Neural cell (in vitro differentiated cells): Measurements from ENCODE around the gene ACAA1. TPM values are rescaled to one million over a fixed set of nuclear protein-coding genes. Genes with fewer than 3 reads are reported as not detected.
A peak's percentile ranks its signal among the peaks of the same experiment; 100 is the strongest.

Experiments
- H2AFZ ChIP-seq: fragments of 200-600, 300-800 bp; sonication (generic), shearing (Covaris generic); 2 replicates; pipeline ENCODE4 v1.6.0; 2014; ENCODE audit warnings: low read depth, mild to moderate bottlenecking, antibody characterized with exemption, low read length, moderate library complexity
- H3F3A ChIP-seq: fragments of 200-600 bp; shearing (Covaris generic); 2 replicates; pipeline ENCODE4 v1.6.1; 2016; ENCODE audit warnings: mild to moderate bottlenecking, moderate library complexity, mixed read lengths, antibody characterized with exemption, low read length; ENCODE audit not compliant: insufficient read depth, poor library complexity, severe bottlenecking
- H3K27ac ChIP-seq: fragments of 200-600, 300-800 bp; sonication (generic), shearing (Covaris generic); 2 replicates; pipeline ENCODE4 v1.5.1; 2014; ENCODE audit warnings: mild to moderate bottlenecking, low read length, moderate library complexity
- H3K27me3 ChIP-seq: fragments of 300-800, 200-600 bp; sonication (generic), shearing (Covaris generic); 2 replicates; pipeline ENCODE4 v1.6.0; 2014; ENCODE audit warnings: mild to moderate bottlenecking, low read depth, low read length, moderate library complexity; ENCODE audit not compliant: insufficient read depth
- H3K36me3 ChIP-seq: fragments of 300-800, 200-600 bp; sonication (generic), shearing (Covaris generic); 2 replicates; pipeline ENCODE4 v1.5.1; 2014; ENCODE audit warnings: mild to moderate bottlenecking, antibody characterized with exemption, low read length, moderate library complexity; ENCODE audit not compliant: insufficient read depth
- H3K4me2 ChIP-seq: fragments of 300-800, 200-600 bp; sonication (generic), shearing (Covaris generic); 2 replicates; pipeline ENCODE4 v1.6.0; 2014; ENCODE audit warnings: mild to moderate bottlenecking, low read length
- H3K4me3 ChIP-seq: fragments of 300-800, 200-600 bp; sonication (generic), shearing (Covaris generic); 2 replicates; pipeline ENCODE4 v1.5.1; 2014; ENCODE audit warnings: mild to moderate bottlenecking, low read length, moderate library complexity
- H3K79me2 ChIP-seq: fragments of 200-600 bp; shearing (Covaris generic); replicated peaks from 2 replicates; pipeline ENCODE4 v1.6.0; 2014; ENCODE audit warnings: mild to moderate bottlenecking, low read length, moderate library complexity; ENCODE audit not compliant: insufficient read depth
- H3K9ac ChIP-seq: fragments of 300-800, 200-600 bp; sonication (generic), shearing (Covaris generic); 2 replicates; pipeline ENCODE4 v1.6.1; 2016; ENCODE audit warnings: mild to moderate bottlenecking, low read length, mixed read lengths
- H3K9me2 ChIP-seq: fragments of 200-600 bp; shearing (Covaris generic); 2 replicates; pipeline ENCODE4 v1.6.1; 2016; ENCODE audit warnings: mild to moderate bottlenecking, low read length, mixed read lengths; ENCODE audit not compliant: insufficient read depth
- H3K9me3 ChIP-seq: fragments of 200-600, 300-800 bp; sonication (generic), shearing (Covaris generic); 2 replicates; pipeline ENCODE4 v1.6.1; 2016; ENCODE audit warnings: mild to moderate bottlenecking, mixed run types, low read length, moderate library complexity, mixed read lengths
- H4K20me1 ChIP-seq: fragments of 200-600 bp; shearing (Covaris generic); 2 replicates; pipeline ENCODE4 v1.6.1; 2016; ENCODE audit warnings: mild to moderate bottlenecking, mixed run types; ENCODE audit not compliant: insufficient read depth
- EP300 ChIP-seq: fragments of 450-650 bp; conservative IDR thresholded peaks from 2 replicates; pipeline ENCODE4 v1.6.1; 2014; ENCODE audit warnings: antibody characterized with exemption, mild to moderate bottlenecking, moderate library complexity; ENCODE audit not compliant: poor library complexity, severe bottlenecking
- EZH2 ChIP-seq: fragments of 200-600, 300-800 bp; shearing (Covaris generic), sonication (generic); IDR thresholded peaks from 2 replicates; pipeline ENCODE4 v1.6.1; 2014; ENCODE audit warnings: antibody characterized with exemption, low read length, borderline replicate concordance, mild to moderate bottlenecking; ENCODE audit not compliant: insufficient read depth, poor library complexity, severe bottlenecking
- MXI1 ChIP-seq: fragments of 450-650 bp; conservative IDR thresholded peaks from 2 replicates; pipeline ENCODE4 v1.6.1; 2014; ENCODE audit warnings: antibody characterized with exemption, mild to moderate bottlenecking; ENCODE audit not compliant: poor library complexity, severe bottlenecking
- POLR2AphosphoS5 ChIP-seq: IDR thresholded peaks from 2 replicates; pipeline ENCODE4 v1.6.1; 2012
- RAD21 ChIP-seq: fragments of 450-650 bp; conservative IDR thresholded peaks from 2 replicates; pipeline ENCODE4 v1.6.1; 2014; ENCODE audit warnings: antibody characterized with exemption, mild to moderate bottlenecking, moderate library complexity
- SMC3 ChIP-seq: fragments of 450-650 bp; conservative IDR thresholded peaks from 2 replicates; pipeline ENCODE4 v1.6.1; 2014; ENCODE audit warnings: antibody characterized with exemption, mild to moderate bottlenecking, moderate library complexity; ENCODE audit not compliant: poor library complexity
- TAF1 ChIP-seq: IDR thresholded peaks from 2 replicates; pipeline ENCODE4 v1.6.1; 2012; ENCODE audit warnings: low read depth
- polyA plus RNA-seq: library from polyadenylated mRNA; depleted of rRNA; stranded (reverse); fragments of >200 nt; gene quantifications from 2 replicates; pipeline ENCODE4 v1.2.3, GENCODE V29; 2014
- TF ChIP-seq, protein P1 (sequence below): fragments of 450-650 bp; IDR thresholded peaks from 2 replicates; pipeline ENCODE4 v1.5.1; 2014; ENCODE audit warnings: antibody characterized with exemption, mild to moderate bottlenecking, moderate library complexity; ENCODE audit not compliant: poor library complexity, severe bottlenecking
- TF ChIP-seq, protein P2 (sequence below): IDR thresholded peaks from 2 replicates; pipeline ENCODE4 v1.6.1; 2012; ENCODE audit warnings: borderline replicate concordance

The ACAA1 gene
- polyA plus RNA-seq, 1 donor from 2014 or later, result 59.1 TPM

- TF ChIP-seq, protein P1, sequence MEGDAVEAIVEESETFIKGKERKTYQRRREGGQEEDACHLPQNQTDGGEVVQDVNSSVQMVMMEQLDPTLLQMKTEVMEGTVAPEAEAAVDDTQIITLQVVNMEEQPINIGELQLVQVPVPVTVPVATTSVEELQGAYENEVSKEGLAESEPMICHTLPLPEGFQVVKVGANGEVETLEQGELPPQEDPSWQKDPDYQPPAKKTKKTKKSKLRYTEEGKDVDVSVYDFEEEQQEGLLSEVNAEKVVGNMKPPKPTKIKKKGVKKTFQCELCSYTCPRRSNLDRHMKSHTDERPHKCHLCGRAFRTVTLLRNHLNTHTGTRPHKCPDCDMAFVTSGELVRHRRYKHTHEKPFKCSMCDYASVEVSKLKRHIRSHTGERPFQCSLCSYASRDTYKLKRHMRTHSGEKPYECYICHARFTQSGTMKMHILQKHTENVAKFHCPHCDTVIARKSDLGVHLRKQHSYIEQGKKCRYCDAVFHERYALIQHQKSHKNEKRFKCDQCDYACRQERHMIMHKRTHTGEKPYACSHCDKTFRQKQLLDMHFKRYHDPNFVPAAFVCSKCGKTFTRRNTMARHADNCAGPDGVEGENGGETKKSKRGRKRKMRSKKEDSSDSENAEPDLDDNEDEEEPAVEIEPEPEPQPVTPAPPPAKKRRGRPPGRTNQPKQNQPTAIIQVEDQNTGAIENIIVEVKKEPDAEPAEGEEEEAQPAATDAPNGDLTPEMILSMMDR, result no peak
- no peak for TF ChIP-seq POLR2AphosphoS5
Observed at GRCh38 chr3:38118421-38119247, 18.3 kb downstream of the ACAA1 start (continued).

- no peak overlapping the region for H3K9ac ChIP-seq
- H2AFZ ChIP-seq, result no peak overlapping the region
- H3K9me2 ChIP-seq, result no peaks in the 10 kb centered on the region
- no peaks in the 10 kb centered on the region for H3K79me2 ChIP-seq
- H3K9me3 ChIP-seq, result no peaks in the 10 kb centered on the region
- H3K4me2 ChIP-seq, result no peak overlapping the region
- H3K36me3 ChIP-seq, result no peaks in the 10 kb centered on the region
- TF ChIP-seq RAD21, result peak; percentile 31
- no peak for TF ChIP-seq POLR2AphosphoS5
- no peak for TF ChIP-seq TAF1
- no peak for TF ChIP-seq SMC3
- TF ChIP-seq, protein P1, result peak; percentile 38
- no peak for TF ChIP-seq EZH2
- no peak for TF ChIP-seq MXI1
- H3F3A ChIP-seq, result no peaks in the 10 kb centered on the region
- H3K4me3 ChIP-seq, result no peak overlapping the region
- no peaks in the 10 kb centered on the region for H4K20me1 ChIP-seq
- no peak overlapping the region for H3K27ac ChIP-seq
- H3K27me3 ChIP-seq, result no peaks in the 10 kb centered on the region
Observed at GRCh38 chr3:38117748-38118420, 19.0 kb downstream of the ACAA1 start.

- no peaks in the 10 kb centered on the region for H3K27me3 ChIP-seq
- H3K27ac ChIP-seq, result no peak overlapping the region
- H2AFZ ChIP-seq, result no peak overlapping the region
- no peak overlapping the region for H3K4me3 ChIP-seq
- TF ChIP-seq, protein P2, sequence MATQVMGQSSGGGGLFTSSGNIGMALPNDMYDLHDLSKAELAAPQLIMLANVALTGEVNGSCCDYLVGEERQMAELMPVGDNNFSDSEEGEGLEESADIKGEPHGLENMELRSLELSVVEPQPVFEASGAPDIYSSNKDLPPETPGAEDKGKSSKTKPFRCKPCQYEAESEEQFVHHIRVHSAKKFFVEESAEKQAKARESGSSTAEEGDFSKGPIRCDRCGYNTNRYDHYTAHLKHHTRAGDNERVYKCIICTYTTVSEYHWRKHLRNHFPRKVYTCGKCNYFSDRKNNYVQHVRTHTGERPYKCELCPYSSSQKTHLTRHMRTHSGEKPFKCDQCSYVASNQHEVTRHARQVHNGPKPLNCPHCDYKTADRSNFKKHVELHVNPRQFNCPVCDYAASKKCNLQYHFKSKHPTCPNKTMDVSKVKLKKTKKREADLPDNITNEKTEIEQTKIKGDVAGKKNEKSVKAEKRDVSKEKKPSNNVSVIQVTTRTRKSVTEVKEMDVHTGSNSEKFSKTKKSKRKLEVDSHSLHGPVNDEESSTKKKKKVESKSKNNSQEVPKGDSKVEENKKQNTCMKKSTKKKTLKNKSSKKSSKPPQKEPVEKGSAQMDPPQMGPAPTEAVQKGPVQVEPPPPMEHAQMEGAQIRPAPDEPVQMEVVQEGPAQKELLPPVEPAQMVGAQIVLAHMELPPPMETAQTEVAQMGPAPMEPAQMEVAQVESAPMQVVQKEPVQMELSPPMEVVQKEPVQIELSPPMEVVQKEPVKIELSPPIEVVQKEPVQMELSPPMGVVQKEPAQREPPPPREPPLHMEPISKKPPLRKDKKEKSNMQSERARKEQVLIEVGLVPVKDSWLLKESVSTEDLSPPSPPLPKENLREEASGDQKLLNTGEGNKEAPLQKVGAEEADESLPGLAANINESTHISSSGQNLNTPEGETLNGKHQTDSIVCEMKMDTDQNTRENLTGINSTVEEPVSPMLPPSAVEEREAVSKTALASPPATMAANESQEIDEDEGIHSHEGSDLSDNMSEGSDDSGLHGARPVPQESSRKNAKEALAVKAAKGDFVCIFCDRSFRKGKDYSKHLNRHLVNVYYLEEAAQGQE, result no peak
- TF ChIP-seq EZH2 (no peak), POLR2AphosphoS5 (no peak), TAF1 (no peak), SMC3 (no peak), EP300 (no peak), MXI1 (no peak), RAD21 (no peak)
- TF ChIP-seq, protein P1, result no peak
- no peak overlapping the region for H3K9ac ChIP-seq
- H3F3A ChIP-seq, result no peaks in the 10 kb centered on the region
- no peaks in the 10 kb centered on the region for H3K36me3 ChIP-seq
- H3K79me2 ChIP-seq, result no peaks in the 10 kb centered on the region
- no peaks in the 10 kb centered on the region for H3K9me3 ChIP-seq
- H4K20me1 ChIP-seq, result no peaks in the 10 kb centered on the region
- H3K4me2 ChIP-seq, result no peak overlapping the region
- H3K9me2 ChIP-seq, result no peaks in the 10 kb centered on the region
Observed at GRCh38 chr3:38117163-38117716, 19.7 kb downstream of the ACAA1 start.
